Pancreas (tissue), 10 donors: ENCODE data around the gene RAD51B. TPM values are rescaled to one million over a fixed set of nuclear protein-coding genes. Genes with fewer than 3 reads are reported as not detected.
A peak's percentile ranks its signal among the peaks of the same experiment; 100 is the strongest.

Source experiments
- ATAC-seq, 4 donors: fragments of 200-7000 bp; cut with Tn5 transposase; one replicate each; pipeline versions ENCODE4 v1.8.0 to v1.9.1; 2020; ENCODE audit warnings: mild to moderate bottlenecking in 4 of 4, moderate library complexity in 4 of 4
- DNase-seq, 6 donors: peaks; one replicate each; pipeline ENCODE4 v3.0.0-alpha.2; 2020
- FAIRE-seq: peaks from 2 replicates; lab custom pipeline; 2012; peaks lifted over from hg19 to GRCh38; lab: Jason Lieb, UNC
- H3K27ac ChIP-seq, 4 donors: fragments of 200-600 bp; sonication (generic); 1 replicate in 3 of 4; 2 replicates in 1 of 4; pipeline versions ENCODE4 v1.5.0 to v1.8.0; 2020
- H3K27me3 ChIP-seq, 4 donors: fragments of 200-600 bp; one replicate each; pipeline ENCODE4 v1.8.0; 2021
- H3K36me3 ChIP-seq, 3 donors: fragments of 200-600 bp; sonication (generic) in 1 of 3; one replicate each; pipeline versions ENCODE4 v1.5.0 to v1.8.0; 2020 to 2021
- H3K4me1 ChIP-seq, 3 donors: fragments of 200-600 bp; one replicate each; pipeline ENCODE4 v1.8.0; 2021
- H3K4me3 ChIP-seq, 4 donors: fragments of 200-600 bp; sonication (generic) in 2 of 4; one replicate each; pipeline versions ENCODE4 v1.5.0 to v1.8.0; 2020 to 2021
- H3K9me3 ChIP-seq, 4 donors: fragments of 200-600 bp; one replicate each; pipeline ENCODE4 v1.8.0; 2021
- WGBS, 2 donors: extraction: QIAGEN DNeasy Blood & Tissue Kit; methylation state at CpG; one replicate each; pipeline ENCODE4 v1.1.7; 2013; 5-methylcytosine and 5-hydroxymethylcytosine counted together
- intact Hi-C, 3 donors: fragments of 100-400 bp; cut with DNase I; formaldehyde crosslinking; loops; one replicate each; pipeline versions ENCODE4 v1.11.1 to v1.14.2; 2022
- polyA plus RNA-seq, 2 donors: library from polyadenylated mRNA; stranded (reverse); fragments of 200-250 nt; gene quantifications; one replicate each; pipeline ENCODE4 v1.2.3, GENCODE V29; 2013
- total RNA-seq, 6 donors: library from RNA; stranded (reverse); fragmentation: NEBNext Ultra II Directional in 4 of 6; extraction: Animal tissue kit (Norgen Biotek cat#: 25700) in 4 of 6; gene quantifications; one replicate each; pipeline versions ENCODE4 v1.2.1 to v1.2.4, GENCODE V29; 2021 to 2023
- TF ChIP-seq, protein P1 (sequence below), 4 donors: fragments of 200-600 bp; sonication (generic) in 3 of 4; IDR thresholded peaks; one replicate each; pipeline versions ENCODE4 v1.5.0 to v1.8.0; 2021; ENCODE audit warnings: antibody characterized with exemption in 4 of 4
- donor health status: healthy with polysubstance abuse.
- donor health status: DM: no; HTN: no; CAD: no; lungs with moderate emphysema.
- donor health status: DM: no; HTN: no; CAD: no.
- donor health status: control.
- donor health status: control.
- donor health status: Bipolar disorder and iron deficiency.
- donor health status: DM: yes; HTN: yes; CAD: no.
- donor health status: DM: no; HTN: no; CAD: no.
- donor health status: DM: no; HTN: no; CAD: no.
- donor health status: DM: yes; HTN: yes; CAD: no.

RAD51B gene
- total and polyA plus RNA-seq, 8 donors: 1.1 to 17.3 (median 5.8) TPM

DNA sequence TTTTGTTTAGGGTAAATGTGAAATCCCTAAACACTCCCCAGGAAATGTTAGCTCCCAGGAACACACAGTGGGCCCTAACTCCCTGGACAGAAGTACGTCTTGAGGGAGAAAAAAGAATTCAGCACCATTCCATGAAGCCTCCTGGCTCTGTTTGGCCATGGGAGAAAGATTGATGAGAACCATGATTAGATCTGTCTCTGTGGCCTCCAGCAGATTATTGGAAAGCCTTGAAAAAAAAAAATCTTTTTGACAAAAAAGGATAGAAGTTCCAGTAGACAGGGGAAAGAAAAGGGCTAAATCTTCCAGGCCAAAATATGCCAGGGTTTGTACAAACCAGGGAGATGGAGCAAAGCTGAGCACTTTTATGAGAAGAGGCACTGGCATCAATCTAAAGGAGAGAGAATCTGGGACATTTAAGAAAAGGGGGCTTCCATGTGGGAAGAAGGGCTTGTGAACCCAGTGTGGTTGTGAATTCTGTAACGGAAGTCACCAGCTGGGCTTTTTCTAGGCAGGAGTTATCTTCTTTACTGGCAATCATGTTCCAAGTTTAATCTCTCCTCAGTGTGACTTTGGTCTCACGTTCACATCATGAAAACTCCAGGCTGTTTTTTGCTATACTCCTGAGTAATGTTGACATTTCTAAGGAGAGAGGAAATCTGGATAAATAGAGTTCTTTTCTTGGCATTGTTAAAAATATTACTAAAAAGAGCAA is 426.7 kb downstream of the RAD51B start:
- 25 to 27% methylated on average over 3 of the region's 3 CpGs for whole genome bisulfite sequencing, 2 donors
- H3K36me3 ChIP-seq: no peaks in the 10 kb centered on the region
- peak overlapping the region; percentile 36 to 88 (median 66) for H3K27ac ChIP-seq
- TF ChIP-seq, protein P1, sequence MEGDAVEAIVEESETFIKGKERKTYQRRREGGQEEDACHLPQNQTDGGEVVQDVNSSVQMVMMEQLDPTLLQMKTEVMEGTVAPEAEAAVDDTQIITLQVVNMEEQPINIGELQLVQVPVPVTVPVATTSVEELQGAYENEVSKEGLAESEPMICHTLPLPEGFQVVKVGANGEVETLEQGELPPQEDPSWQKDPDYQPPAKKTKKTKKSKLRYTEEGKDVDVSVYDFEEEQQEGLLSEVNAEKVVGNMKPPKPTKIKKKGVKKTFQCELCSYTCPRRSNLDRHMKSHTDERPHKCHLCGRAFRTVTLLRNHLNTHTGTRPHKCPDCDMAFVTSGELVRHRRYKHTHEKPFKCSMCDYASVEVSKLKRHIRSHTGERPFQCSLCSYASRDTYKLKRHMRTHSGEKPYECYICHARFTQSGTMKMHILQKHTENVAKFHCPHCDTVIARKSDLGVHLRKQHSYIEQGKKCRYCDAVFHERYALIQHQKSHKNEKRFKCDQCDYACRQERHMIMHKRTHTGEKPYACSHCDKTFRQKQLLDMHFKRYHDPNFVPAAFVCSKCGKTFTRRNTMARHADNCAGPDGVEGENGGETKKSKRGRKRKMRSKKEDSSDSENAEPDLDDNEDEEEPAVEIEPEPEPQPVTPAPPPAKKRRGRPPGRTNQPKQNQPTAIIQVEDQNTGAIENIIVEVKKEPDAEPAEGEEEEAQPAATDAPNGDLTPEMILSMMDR (IDR thresholded peaks at IDR 0.05): no peak
- H3K9me3 ChIP-seq: no peaks in the 10 kb centered on the region
- no peak overlapping the region for H3K4me3 ChIP-seq
- FAIRE-seq: peak; percentile 26
- ATAC-seq: peak; percentile 58 to 74 (median 66)
- DNase-seq: peak in 2 of 6 donors; percentile 34 to 58
- H3K27me3 ChIP-seq: no peaks in the 10 kb centered on the region
- H3K4me1 ChIP-seq: peaks cover 40 to 82% (median 45%) of the 10 kb centered on the region in 3 donors
- intact Hi-C loops: loop anchor here in 2 of 3 donors (5.0 to 10.0 kb wide), 4 partner anchors 311 to 569 kb away; no protein-coding TSS in a partner anchor

DNA sequence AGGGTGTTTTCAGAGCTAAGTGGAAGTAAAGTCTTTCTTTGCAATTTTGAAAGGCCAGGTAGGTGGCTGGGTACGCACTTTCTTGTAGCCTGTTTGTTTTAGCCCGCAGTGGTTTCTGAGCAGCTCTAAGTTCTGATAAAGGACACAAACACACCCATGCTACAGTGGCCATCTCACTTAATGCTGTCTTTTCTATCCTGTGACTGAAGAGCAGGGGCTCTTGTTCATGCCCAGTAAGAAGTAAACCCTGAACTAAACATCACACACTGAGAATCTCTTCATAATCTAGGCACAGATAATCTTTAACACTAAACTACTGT is 427.2 kb downstream of the RAD51B start:
- FAIRE-seq (no peak), ATAC-seq (peak; percentile 26 to 47 (median 36)), DNase-seq (no peak)
- intact Hi-C loops: loop anchor here in 2 of 3 donors (5.0 to 10.0 kb wide), 4 partner anchors 312 to 568 kb away; no protein-coding TSS in a partner anchor
- Histone ChIP-seq H3K27ac (peak overlapping the region; percentile 14 to 88 (median 66)), H3K27me3 (no peaks in the 10 kb centered on the region), H3K36me3 (no peaks in the 10 kb centered on the region), H3K9me3 (no peaks in the 10 kb centered on the region), H3K4me3 (no peak overlapping the region), H3K4me1 (peaks cover 40 to 78% (median 42%) of the 10 kb centered on the region in 3 donors)
- WGBS, 2 donors: 13 to 33% methylated on average over 2 of the region's 2 CpGs
- TF ChIP-seq, protein P1 (IDR thresholded peaks at IDR 0.05): no peak

DNA sequence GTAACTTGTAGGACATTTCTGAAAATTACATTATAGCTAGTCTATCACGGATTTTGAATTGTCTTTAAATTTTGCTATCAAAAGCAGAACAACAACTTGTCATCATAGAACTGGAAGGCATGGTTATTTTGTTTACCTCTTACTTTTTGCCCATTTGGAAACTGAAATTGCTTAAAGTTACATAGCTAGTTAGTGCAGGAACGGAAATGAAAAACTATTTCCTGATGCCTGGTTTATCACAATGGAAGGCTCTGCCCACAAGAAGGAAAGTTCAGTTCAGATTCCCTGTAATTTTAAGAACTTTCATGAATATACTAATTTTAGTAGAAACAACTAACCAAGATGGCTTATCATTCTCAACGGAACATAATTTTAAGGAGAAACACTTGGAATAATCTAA is 427.7 kb downstream of the RAD51B start:
- no peaks in the 10 kb centered on the region for H3K27me3 ChIP-seq
- 37 to 46% methylated on average over 3 of the region's 3 CpGs for WGBS, 2 donors
- no peak for ATAC-seq
- peak; percentile 64 for FAIRE-seq
- peak overlapping the region; percentile 18 to 88 (median 66) for H3K27ac ChIP-seq
- peaks cover 37 to 76% (median 40%) of the 10 kb centered on the region in 3 donors for H3K4me1 ChIP-seq
- no peak overlapping the region for H3K4me3 ChIP-seq
- no peaks in the 10 kb centered on the region for H3K9me3 ChIP-seq
- TF ChIP-seq, protein P1 (IDR thresholded peaks at IDR 0.05): no peak
- no peak for DNase-seq
- H3K36me3 ChIP-seq: no peaks in the 10 kb centered on the region
- intact Hi-C loops: loop anchor here in 2 of 3 donors (5.0 to 10.0 kb wide), 4 partner anchors 312 to 568 kb away; no protein-coding TSS in a partner anchor

DNA sequence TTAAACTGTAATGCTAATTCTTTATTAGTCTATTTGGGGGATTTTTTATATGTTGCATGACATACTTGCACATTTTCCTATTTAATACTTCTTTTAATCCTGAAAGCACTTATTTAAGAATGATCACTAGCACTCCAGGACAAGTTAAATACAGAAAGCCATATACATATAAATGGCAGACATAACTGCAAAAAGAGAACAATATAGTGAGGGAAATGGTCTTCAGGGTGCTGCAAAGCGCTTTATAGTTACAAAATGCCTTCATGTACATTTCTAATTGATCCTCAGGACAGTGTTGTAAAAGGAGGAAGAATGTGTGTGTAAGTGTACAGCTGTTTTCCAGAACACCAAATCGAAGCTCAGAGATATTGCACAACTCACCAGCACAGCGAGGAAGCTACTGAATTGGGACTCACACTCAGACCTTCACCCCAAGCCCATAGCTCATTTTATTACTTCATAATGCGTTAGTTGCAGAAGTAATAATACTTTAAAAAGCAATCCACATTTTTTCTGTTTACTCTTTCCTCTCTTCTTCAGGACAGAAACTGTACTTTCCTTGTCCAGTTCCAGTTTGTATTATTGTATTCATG is 428.2 kb downstream of the RAD51B start:
- peaks cover 36 to 72% (median 40%) of the 10 kb centered on the region in 3 donors for H3K4me1 ChIP-seq
- TF ChIP-seq, protein P1 (IDR thresholded peaks at IDR 0.05): no peak
- no peaks in the 10 kb centered on the region for H3K36me3 ChIP-seq
- no peaks in the 10 kb centered on the region for H3K9me3 ChIP-seq
- no peak for DNase-seq
- ATAC-seq: peak; percentile 18 to 57 (median 42)
- FAIRE-seq: no peak
- intact Hi-C loops: loop anchor here in 2 of 3 donors (5.0 to 10.0 kb wide), 4 partner anchors 313 to 567 kb away; no protein-coding TSS in a partner anchor
- H3K4me3 ChIP-seq: no peak overlapping the region
- H3K27me3 ChIP-seq: no peaks in the 10 kb centered on the region
- WGBS, 2 donors: 26 to 32% methylated on average over 4 of the region's 4 CpGs
- peak overlapping the region; percentile 18 to 88 (median 66) for H3K27ac ChIP-seq
